ENCODE measurements around the gene TBX2. TPM values are rescaled to one million over a fixed set of nuclear protein-coding genes. Genes with fewer than 3 reads are reported as not detected.

TBX2 gene
- total RNA-seq, 1 donor from 2014 or later, result not detected

DNA sequence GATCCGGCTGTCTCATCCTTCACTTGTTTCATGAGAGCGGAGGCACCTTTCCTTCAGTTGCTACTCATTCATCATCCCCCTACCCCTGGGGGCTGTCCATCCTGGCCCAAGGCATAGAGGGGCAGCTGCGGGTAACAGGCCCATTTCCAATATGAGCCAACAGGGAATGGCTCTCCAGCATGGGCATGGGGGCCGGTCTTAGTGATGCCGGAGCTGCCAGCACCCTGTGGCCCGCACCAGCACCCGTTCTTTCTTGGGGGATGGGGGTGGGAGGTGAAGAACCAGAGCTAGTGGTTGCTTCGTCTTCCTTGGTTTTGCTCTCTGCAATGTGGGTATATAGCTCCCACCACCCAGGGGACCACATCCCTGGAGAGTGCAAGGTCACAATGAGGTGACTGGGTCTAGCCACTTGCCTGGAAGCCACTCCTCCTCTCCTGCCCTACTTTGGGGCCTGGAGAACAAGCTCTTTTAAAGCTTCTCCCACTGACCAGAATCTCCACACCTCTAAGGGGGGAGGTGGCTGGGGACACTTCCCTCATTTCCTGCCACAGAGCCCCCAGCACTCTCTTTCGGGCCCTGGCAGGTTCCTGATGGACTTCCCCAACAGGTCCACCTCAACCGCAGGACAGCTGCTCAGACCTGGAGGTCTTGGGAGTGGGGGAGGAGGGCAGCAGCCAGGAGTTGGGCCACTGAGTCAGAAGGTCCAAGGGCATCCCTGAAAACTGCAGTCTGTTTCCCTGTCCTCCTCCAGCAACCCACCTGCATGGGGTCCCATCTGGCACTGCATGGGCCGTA, 11.9 kb upstream of the TBX2 start:
- no peak for DNase-seq (ENCODE audit: low read depth in 2 of 2)

- DNase-seq (ENCODE audit: low read depth in 2 of 2), result no peak
Observed at GRCh38 chr17:61388561-61389356, 10.9 kb upstream of the TBX2 start.

- peak in 1 of 2 donors; percentile 33 for DNase-seq (ENCODE audit: low read depth in 2 of 2)
Observed at GRCh38 chr17:61389670-61390478, 9.8 kb upstream of the TBX2 start.

GRCh38 chr17:61390479-61390791, 9.2 kb upstream of the TBX2 start:
- DNase-seq (ENCODE audit: low read depth in 2 of 2), result no peak

GRCh38 chr17:61391595-61392291, 7.9 kb upstream of the TBX2 start:
- DNase-seq (ENCODE audit: low read depth in 2 of 2), result no peak

- no peak for DNase-seq (ENCODE audit: low read depth in 2 of 2)
Observed at GRCh38 chr17:61392679-61393078, 7.0 kb upstream of the TBX2 start.

- no peak for DNase-seq (ENCODE audit: low read depth in 2 of 2)
Observed at GRCh38 chr17:61393550-61393903, 6.1 kb upstream of the TBX2 start.

DNA sequence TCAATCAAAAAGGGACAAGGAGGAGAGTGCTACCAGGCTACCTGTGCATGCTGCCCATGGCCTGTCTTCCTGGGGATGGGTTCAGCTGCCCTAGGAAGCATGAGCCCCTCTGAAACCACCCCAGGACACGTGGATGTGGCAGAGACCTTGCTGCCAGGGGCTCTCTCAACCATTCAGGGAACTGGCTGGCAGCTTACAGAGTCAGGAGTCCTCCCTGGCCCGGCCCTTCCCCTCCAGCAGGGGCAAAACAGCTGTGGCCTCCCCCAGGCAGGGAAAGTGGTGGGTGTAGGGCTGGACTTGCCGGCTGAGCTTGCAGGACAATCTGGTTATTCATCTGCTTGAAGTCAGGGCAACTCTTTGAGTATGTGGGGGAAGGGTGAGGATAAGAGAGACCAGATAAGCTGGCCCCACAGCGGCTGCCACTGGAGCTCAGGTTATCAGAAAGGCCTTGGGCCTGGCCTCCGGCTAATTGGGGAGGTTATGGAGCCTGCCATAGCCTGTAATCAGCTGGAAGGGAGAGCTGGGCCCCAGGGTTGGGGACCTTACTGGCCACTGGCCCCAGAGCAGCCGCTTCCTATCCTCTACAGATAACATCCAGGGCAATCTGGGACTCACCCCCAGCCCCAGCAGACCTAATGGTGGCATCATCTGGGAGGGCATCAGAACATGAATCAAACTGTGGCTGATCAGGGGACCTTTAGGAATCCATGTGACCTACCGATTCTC, 5.6 kb upstream of the TBX2 start:
- no peak for DNase-seq (ENCODE audit: low read depth in 2 of 2)

DNA sequence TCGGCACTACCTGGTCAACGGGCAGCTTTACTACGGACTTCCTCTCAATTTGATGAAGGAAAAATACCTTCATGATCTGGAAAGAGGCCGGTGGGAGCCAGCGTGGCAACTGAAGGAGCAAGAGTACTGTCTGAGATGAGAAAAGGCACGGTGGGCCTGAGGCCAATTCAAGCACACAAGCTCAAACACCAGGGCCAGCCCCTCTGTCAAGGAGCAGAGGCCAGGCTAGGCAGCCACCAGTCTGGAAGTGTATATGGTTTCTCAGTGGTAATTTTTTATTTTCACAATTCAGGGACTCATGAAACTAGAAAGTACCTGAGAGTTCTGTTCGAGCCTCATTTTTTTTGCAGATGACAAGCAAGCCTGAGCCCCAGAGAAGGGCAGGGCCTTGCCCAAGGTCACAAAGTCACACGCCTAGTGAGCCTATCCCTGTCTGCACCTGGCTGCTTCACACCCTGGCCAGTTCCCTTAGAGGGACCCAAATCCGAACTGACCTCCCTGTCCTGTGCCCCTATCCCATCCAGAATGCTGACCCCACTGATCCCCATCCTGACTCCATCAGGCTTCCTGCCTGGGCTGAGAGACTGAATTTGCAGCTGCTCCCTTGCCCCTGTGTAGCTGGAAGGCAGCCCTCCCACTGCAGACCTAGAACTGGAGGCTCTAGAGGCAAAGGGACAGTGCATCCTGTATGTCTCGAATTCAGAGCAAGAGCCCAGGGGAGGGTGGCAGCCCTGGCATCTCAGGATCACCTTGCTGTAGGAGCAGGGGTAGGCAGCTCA, 4.8 kb upstream of the TBX2 start:
- no peak for DNase-seq (ENCODE audit: low read depth in 2 of 2)

DNA sequence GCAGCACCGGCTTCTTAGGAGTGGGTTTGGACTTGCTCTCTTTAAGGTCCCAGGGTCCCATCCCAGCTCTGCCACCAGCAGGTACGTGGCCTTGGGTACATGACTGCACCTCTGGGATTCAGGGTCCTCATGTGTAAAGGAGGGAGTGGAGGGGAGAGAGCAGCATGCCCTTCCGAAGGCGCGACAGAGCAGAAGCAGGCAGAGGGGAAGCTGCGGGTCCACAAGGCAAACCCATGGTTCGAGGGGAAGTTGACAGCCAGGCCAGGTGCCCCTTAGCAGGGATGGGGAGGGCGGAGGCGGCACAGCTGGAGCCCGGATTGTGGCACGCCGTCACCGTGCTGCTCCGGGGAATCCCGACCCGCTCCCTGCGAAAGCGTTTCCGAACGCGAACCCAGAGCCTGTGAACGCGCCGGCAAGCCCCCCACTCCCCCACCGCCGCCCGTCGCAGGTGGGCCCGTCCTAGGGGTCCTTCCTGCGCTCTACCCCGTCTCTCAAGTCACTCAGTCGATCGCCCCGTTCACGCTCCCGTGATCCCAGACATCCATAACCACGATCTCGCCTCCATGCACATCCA, 4.1 kb upstream of the TBX2 start:
- DNase-seq (ENCODE audit: low read depth in 2 of 2), result no peak

DNA sequence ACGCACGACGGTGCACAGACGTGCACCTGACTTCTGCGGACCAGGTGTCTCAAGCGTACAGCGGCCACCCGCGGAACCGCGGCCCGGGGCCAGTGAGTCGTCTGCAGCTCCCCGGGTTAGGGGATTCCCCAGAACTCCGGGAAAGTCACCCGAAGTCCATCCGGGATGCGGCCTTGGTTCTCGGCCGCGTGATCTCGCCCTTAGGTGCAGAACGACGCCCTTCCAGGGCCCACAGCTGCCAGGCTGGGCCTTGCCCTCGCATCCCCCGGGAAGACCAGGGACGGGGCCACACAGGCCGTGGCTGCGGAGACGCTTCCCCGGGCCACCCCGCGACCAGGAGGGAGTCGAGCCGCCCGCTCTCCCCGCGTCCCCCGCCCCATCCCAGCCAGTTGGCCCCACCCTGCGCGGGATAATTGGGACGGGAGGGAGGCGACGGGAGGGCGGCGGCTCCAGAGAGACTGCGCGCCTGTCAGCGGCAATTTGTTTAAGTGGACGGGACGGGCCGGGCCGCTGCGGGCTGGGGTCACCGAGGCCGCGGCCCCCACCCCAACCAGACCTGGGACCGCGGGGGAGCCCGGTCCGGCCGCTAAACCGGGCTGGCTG, 3.6 kb upstream of the TBX2 start:
- no peak for DNase-seq (ENCODE audit: low read depth in 2 of 2)

DNA sequence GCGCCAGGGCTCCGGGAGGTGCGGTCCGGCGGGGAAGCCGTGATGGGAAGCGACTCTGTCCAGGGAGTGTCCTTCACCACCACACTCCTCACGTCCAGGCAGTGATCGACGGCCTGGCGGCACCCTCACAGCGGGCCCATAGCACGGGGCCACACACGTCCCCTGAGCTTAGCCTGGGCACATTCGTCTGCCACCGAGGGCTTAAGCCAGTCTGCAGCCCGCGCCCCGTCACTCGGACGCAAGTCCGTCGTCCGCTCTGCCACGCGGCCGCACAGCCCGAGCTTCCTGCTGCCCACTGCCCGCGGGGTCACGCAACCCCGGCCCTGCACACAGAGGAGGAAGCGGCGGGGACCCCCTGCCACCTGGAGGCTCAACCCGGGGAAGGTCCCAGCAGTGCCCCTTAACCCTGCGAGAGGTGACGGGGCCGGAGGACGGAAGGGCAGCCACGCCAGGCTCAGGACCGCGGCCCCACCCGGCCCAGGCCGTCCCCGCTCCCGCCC, 3.0 kb upstream of the TBX2 start:
- DNase-seq (ENCODE audit: low read depth in 2 of 2), result no peak

- DNase-seq (ENCODE audit: low read depth in 2 of 2), result no peak
Observed at GRCh38 chr17:61397086-61397842, 2.4 kb upstream of the TBX2 start.

GRCh38 chr17:61398721-61399130, 917 bp upstream of the TBX2 start:
- DNase-seq (ENCODE audit: low read depth in 2 of 2), result no peak

DNA sequence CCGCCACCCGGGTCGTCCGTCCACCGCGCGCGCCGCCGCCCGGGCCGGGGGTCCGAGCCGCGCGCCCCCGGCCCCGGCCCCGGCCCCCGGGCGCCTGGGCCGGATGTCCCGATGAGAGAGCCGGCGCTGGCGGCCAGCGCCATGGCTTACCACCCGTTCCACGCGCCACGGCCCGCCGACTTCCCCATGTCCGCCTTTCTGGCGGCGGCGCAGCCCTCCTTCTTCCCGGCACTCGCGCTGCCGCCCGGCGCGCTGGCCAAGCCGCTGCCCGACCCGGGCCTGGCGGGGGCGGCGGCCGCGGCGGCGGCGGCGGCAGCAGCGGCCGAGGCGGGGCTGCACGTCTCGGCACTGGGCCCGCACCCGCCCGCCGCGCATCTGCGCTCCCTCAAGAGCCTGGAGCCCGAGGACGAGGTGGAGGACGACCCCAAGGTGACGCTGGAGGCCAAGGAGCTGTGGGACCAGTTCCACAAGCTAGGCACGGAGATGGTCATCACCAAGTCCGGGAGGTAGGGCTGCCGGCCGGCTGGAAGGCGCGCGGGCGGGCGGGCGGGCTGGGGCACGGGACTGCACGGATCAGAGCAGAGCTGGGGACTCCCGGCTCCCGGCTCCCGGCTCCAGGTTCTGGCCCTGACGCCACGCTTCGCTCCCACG, 548 bp downstream of the TBX2 start:
- peak in 1 of 2 donors; percentile 6 for DNase-seq (ENCODE audit: low read depth in 2 of 2)

- no peak for DNase-seq (ENCODE audit: low read depth in 2 of 2)
Observed at GRCh38 chr17:61400717-61401388, 1.2 kb downstream of the TBX2 start.

DNA sequence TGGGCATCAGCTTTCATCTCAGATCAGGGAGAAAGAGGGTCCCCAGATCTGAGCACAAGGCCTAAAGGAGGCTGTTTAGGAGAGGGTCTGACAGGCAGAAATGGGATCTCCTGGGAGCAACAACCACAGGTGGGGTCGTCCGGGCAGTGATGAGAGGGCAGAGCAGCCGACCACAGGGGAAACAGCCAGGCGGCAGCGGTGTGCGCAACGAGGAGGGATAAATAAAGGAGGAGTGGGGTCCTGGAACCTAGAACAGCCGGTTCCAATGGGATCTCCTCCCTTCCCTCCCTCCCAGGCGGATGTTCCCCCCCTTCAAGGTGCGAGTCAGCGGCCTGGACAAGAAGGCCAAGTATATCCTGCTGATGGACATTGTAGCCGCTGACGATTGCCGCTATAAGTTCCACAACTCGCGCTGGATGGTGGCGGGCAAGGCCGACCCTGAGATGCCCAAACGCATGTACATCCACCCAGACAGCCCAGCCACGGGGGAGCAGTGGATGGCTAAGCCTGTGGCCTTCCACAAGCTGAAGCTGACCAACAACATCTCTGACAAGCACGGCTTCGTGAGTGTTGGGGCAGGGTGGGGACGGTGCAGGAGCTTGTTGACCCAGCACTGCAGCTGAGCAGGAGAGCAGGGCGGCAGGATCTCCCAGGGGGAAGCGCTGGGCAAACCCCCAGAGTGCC, 1.9 kb downstream of the TBX2 start:
- no peak for DNase-seq (ENCODE audit: low read depth in 2 of 2)
